Breast epithelium (tissue), 3 donors: Measurements from ENCODE around the gene ULK4.

Experiments used
- POLR2A ChIP-seq: fragments of 450-650 bp; IDR thresholded peaks from one replicate; pipeline ENCODE4 v1.6.1; 2016; ENCODE audit warnings: antibody characterized with exemption, mild to moderate bottlenecking, moderate library complexity
- POLR2AphosphoS5 ChIP-seq, 3 donors: sonication (generic); formaldehyde crosslinking; IDR thresholded peaks; one replicate each; pipeline ENCODE4 v1.6.1; 2017; ENCODE audit warnings: antibody characterized with exemption in 3 of 3
- TF ChIP-seq, protein P1 (sequence below), 3 donors: fragments of 450-650 bp; IDR thresholded peaks; one replicate each; pipeline ENCODE4 v1.5.1; 2016 to 2017; ENCODE audit warnings: antibody characterized with exemption in 3 of 3, mild to moderate bottlenecking in 3 of 3, moderate library complexity in 3 of 3

GRCh38 chr3:41404582-41404981 lies 557.3 kb downstream of the ULK4 start:
- TF ChIP-seq, protein P1, sequence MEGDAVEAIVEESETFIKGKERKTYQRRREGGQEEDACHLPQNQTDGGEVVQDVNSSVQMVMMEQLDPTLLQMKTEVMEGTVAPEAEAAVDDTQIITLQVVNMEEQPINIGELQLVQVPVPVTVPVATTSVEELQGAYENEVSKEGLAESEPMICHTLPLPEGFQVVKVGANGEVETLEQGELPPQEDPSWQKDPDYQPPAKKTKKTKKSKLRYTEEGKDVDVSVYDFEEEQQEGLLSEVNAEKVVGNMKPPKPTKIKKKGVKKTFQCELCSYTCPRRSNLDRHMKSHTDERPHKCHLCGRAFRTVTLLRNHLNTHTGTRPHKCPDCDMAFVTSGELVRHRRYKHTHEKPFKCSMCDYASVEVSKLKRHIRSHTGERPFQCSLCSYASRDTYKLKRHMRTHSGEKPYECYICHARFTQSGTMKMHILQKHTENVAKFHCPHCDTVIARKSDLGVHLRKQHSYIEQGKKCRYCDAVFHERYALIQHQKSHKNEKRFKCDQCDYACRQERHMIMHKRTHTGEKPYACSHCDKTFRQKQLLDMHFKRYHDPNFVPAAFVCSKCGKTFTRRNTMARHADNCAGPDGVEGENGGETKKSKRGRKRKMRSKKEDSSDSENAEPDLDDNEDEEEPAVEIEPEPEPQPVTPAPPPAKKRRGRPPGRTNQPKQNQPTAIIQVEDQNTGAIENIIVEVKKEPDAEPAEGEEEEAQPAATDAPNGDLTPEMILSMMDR (IDR thresholded peaks at IDR 0.05) = no peak
- no peak for TF ChIP-seq POLR2A
- TF ChIP-seq POLR2AphosphoS5 (IDR thresholded peaks at IDR 0.05) = no peak
